ENCODE data around the gene FARSA.

FARSA gene

DNA sequence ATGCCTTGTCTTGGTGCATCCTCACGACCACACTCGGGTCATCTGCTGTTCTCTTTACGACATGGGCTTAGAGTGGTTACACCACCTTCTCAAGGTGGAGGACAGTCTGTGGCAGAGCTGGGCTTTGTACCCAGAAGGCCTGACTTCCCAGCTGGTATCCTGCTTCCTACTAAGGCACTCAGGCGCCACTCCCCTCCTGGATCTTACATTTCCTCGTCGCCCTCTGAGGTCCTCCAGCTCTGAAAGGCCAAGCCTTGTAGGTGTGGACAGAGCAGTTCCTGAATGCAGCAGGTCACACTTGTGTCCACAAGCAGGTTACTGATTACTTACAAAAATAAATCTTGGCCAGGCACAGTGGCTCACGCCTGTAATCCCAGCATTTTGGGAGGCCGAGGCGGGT lies 26.3 kb downstream of the FARSA start:
- Histone ChIP-seq H3K36me3 (ENCODE audit: low read length) (no peaks in the 10 kb centered on the region), H3K4me2 (ENCODE audit: low read depth, low read length, poor library complexity, severe bottlenecking) (no peak overlapping the region), H3K4me3 (ENCODE audit: insufficient read depth, low read length, poor library complexity, severe bottlenecking) (no peak overlapping the region), H3K79me2 (ENCODE audit: insufficient read depth, low read length) (no peaks in the 10 kb centered on the region), H3K9me2 (replicated peaks; ENCODE audit: insufficient read depth, low read length) (no peaks in the 10 kb centered on the region), H3F3A (ENCODE audit: insufficient read depth) (0 out of 2 replicates have a peak, but pooled peaks cover 3% of the 10 kb centered on the region), H4K20me1 (ENCODE audit: low read depth, low read length) (no peaks in the 10 kb centered on the region), H2AFZ (ENCODE audit: low read depth, low read length, severe bottlenecking) (no peak overlapping the region), H3K27ac (ENCODE audit: low read depth, low read length) (no peak overlapping the region), H3K9ac (ENCODE audit: low read length) (no peak overlapping the region), H3K9me3 (ENCODE audit: insufficient read depth, low read length) (no peaks in the 10 kb centered on the region), H3K27me3 (ENCODE audit: low read length) (no peaks in the 10 kb centered on the region)
- no peak for TF ChIP-seq EZH2phosphoT487 (conservative IDR thresholded peaks at IDR 0.05; ENCODE audit: low read length)
- TF ChIP-seq, protein P1, sequence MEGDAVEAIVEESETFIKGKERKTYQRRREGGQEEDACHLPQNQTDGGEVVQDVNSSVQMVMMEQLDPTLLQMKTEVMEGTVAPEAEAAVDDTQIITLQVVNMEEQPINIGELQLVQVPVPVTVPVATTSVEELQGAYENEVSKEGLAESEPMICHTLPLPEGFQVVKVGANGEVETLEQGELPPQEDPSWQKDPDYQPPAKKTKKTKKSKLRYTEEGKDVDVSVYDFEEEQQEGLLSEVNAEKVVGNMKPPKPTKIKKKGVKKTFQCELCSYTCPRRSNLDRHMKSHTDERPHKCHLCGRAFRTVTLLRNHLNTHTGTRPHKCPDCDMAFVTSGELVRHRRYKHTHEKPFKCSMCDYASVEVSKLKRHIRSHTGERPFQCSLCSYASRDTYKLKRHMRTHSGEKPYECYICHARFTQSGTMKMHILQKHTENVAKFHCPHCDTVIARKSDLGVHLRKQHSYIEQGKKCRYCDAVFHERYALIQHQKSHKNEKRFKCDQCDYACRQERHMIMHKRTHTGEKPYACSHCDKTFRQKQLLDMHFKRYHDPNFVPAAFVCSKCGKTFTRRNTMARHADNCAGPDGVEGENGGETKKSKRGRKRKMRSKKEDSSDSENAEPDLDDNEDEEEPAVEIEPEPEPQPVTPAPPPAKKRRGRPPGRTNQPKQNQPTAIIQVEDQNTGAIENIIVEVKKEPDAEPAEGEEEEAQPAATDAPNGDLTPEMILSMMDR (IDR thresholded peaks at IDR 0.05; ENCODE audit: insufficient read depth, low read length, poor library complexity, severe bottlenecking) = no peak

DNA sequence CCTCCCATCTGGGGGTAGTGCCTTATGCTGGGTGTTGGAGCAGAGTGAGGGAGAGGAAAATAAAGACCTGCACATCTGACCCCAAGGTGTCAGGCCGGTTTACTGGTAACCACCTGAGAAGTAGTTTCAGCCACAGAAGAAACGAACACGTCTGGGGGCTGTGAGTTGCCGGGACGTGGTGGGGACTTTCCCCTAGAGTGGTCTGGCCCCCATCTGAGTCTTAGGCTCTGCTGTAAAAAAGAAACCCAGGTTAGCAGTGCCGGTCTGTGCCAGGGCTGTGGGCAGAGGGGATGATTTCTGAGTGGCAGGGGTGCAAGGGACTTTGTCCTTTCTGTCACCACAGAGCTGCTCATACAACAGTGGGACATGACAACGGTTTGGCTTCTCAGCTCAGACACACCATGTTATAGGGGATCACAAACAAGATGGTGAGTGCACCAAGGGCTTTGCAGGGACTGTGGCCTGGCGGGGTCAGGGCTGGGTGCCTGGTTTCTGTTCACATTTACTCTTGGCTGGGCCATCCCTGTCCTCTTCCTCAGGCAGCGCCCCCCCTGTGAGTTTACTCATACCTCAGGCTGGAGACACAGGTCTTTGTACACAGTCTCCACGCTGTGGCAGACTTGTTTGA lies 33.5 kb downstream of the FARSA start:
- H3K9me3 ChIP-seq (ENCODE audit: insufficient read depth, low read length) = no peaks in the 10 kb centered on the region
- H3K9ac ChIP-seq (ENCODE audit: low read length) = peak overlapping the region; percentile 32; the same call in 1 of the 2 replicates
- H3K27ac ChIP-seq (ENCODE audit: low read depth, low read length) = peak overlapping the region; percentile 74
- peak overlapping the region; percentile 30 for H3K4me2 ChIP-seq (ENCODE audit: low read depth, low read length, poor library complexity, severe bottlenecking)
- H3K4me3 ChIP-seq (ENCODE audit: insufficient read depth, low read length, poor library complexity, severe bottlenecking) = no peak overlapping the region
- H3K27me3 ChIP-seq (ENCODE audit: low read length) = no peaks in the 10 kb centered on the region
- H4K20me1 ChIP-seq (ENCODE audit: low read depth, low read length) = no peaks in the 10 kb centered on the region
- H2AFZ ChIP-seq (ENCODE audit: low read depth, low read length, severe bottlenecking) = no peak overlapping the region
- TF ChIP-seq, protein P1 (IDR thresholded peaks at IDR 0.05; ENCODE audit: insufficient read depth, low read length, poor library complexity, severe bottlenecking) = no peak
- no peak for TF ChIP-seq EZH2phosphoT487 (conservative IDR thresholded peaks at IDR 0.05; ENCODE audit: low read length)
- no peaks in the 10 kb centered on the region for H3F3A ChIP-seq (ENCODE audit: insufficient read depth)
- H3K9me2 ChIP-seq (replicated peaks; ENCODE audit: insufficient read depth, low read length) = no peaks in the 10 kb centered on the region
- H3K36me3 ChIP-seq (ENCODE audit: low read length) = no peaks in the 10 kb centered on the region
- H3K79me2 ChIP-seq (ENCODE audit: insufficient read depth, low read length) = no peaks in the 10 kb centered on the region

DNA sequence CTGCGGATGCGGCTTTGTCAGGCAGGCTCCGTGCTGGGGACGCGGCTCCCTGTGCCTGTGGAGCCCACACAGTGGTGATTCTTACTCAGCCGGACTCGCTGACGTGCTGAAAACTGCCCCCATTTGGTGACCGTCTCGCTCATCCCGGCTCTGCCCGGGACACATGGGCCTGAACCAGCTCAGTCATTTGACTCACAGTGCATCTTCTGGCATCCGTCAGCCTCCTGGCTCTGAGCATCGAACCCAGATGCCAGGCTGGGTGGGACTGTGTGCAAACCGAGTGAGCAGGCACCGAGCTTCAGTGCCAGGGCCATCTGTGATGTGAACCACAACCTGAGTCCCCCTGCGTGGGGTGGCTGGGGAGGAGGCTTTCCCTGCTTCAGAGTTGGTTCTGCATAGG lies 37.1 kb downstream of the FARSA start:
- no peak overlapping the region for H3K4me3 ChIP-seq (ENCODE audit: insufficient read depth, low read length, poor library complexity, severe bottlenecking)
- no peaks in the 10 kb centered on the region for H3K9me3 ChIP-seq (ENCODE audit: insufficient read depth, low read length)
- TF ChIP-seq, protein P1 (IDR thresholded peaks at IDR 0.05; ENCODE audit: insufficient read depth, low read length, poor library complexity, severe bottlenecking) = no peak
- no peak for TF ChIP-seq EZH2phosphoT487 (conservative IDR thresholded peaks at IDR 0.05; ENCODE audit: low read length)
- no peak overlapping the region for H3K27ac ChIP-seq (ENCODE audit: low read depth, low read length)
- peaks cover 6% of the 10 kb centered on the region for H3K79me2 ChIP-seq (ENCODE audit: insufficient read depth, low read length)
- no peaks in the 10 kb centered on the region for H4K20me1 ChIP-seq (ENCODE audit: low read depth, low read length)
- no peak overlapping the region for H2AFZ ChIP-seq (ENCODE audit: low read depth, low read length, severe bottlenecking)
- H3K4me2 ChIP-seq (ENCODE audit: low read depth, low read length, poor library complexity, severe bottlenecking) = no peak overlapping the region
- H3K9me2 ChIP-seq (replicated peaks; ENCODE audit: insufficient read depth, low read length) = no peaks in the 10 kb centered on the region
- no peak overlapping the region for H3K9ac ChIP-seq (ENCODE audit: low read length)
- no peaks in the 10 kb centered on the region for H3K36me3 ChIP-seq (ENCODE audit: low read length)
- no peaks in the 10 kb centered on the region for H3F3A ChIP-seq (ENCODE audit: insufficient read depth)
- H3K27me3 ChIP-seq (ENCODE audit: low read length) = no peaks in the 10 kb centered on the region

All from SU-DHL-6 (cell line).